SK-N-SH treated with all-trans-retinoic acid at 6 μM for 48 hours (cell line): ENCODE measurements around the gene TMEM33.

Experiments
- ARNTL ChIP-seq: fragments of 450-650 bp; formaldehyde crosslinking; IDR thresholded peaks from 2 replicates; pipeline ENCODE4 v1.5.0; 2020; ENCODE audit warnings: low read depth, mild to moderate bottlenecking, moderate library complexity, borderline replicate concordance
- BACH2 ChIP-seq: fragments of 250-450 bp; sonication (Bioruptor Pico); IDR thresholded peaks from 2 replicates; pipeline ENCODE4 v1.9.0; 2021; ENCODE audit warnings: mild to moderate bottlenecking, borderline replicate concordance
- GLIS3 ChIP-seq: fragments of 250-450 bp; sonication (Bioruptor Pico); IDR thresholded peaks from 2 replicates; pipeline ENCODE4 v1.5.0; 2020; ENCODE audit warnings: mild to moderate bottlenecking, moderate library complexity
- PPARA ChIP-seq: fragments of 250-450 bp; sonication (Bioruptor Pico); IDR thresholded peaks from 2 replicates; pipeline ENCODE4 v1.5.0; 2020; ENCODE audit warnings: mild to moderate bottlenecking, borderline replicate concordance
- TOX ChIP-seq: fragments of 250-450 bp; sonication (Bioruptor Pico); IDR thresholded peaks from 2 replicates; pipeline ENCODE4 v1.8.0; 2021; ENCODE audit warnings: mild to moderate bottlenecking, moderate library complexity, borderline replicate concordance
- ZFP3 ChIP-seq: fragments of 250-450 bp; sonication (Bioruptor Pico); IDR thresholded peaks from 2 replicates; pipeline ENCODE4 v1.5.0; 2020; ENCODE audit warnings: mild to moderate bottlenecking, moderate library complexity
- ZFP30 ChIP-seq: fragments of 450-650 bp; formaldehyde crosslinking; IDR thresholded peaks from 2 replicates; pipeline ENCODE4 v1.5.0; 2022; ENCODE audit warnings: mild to moderate bottlenecking, moderate library complexity
- ZNF565 ChIP-seq: fragments of 450-650 bp; formaldehyde crosslinking; conservative IDR thresholded peaks from 2 replicates; pipeline ENCODE4 v1.5.0; 2020; ENCODE audit warnings: low read depth, mild to moderate bottlenecking, moderate library complexity
- ZNF70 ChIP-seq: fragments of 450-650 bp; formaldehyde crosslinking; IDR thresholded peaks from 2 replicates; pipeline ENCODE4 v1.5.0; 2020; ENCODE audit warnings: mild to moderate bottlenecking, moderate library complexity
- ZNF8 ChIP-seq: fragments of 450-650 bp; formaldehyde crosslinking; IDR thresholded peaks from 2 replicates; pipeline ENCODE4 v1.5.0; 2020; ENCODE audit warnings: mild to moderate bottlenecking, moderate library complexity
- TF ChIP-seq, protein P1 (sequence below): fragments of 250-450 bp; sonication (Bioruptor Pico); IDR thresholded peaks from 2 replicates; pipeline ENCODE4 v1.8.0; 2020; ENCODE audit warnings: mild to moderate bottlenecking, moderate library complexity, borderline replicate concordance
- TF ChIP-seq, protein P2 (sequence below): fragments of 250-450 bp; sonication (Bioruptor Pico); IDR thresholded peaks from 2 replicates; pipeline ENCODE4 v1.5.1; 2020; ENCODE audit warnings: low read depth, mild to moderate bottlenecking, moderate library complexity

DNA sequence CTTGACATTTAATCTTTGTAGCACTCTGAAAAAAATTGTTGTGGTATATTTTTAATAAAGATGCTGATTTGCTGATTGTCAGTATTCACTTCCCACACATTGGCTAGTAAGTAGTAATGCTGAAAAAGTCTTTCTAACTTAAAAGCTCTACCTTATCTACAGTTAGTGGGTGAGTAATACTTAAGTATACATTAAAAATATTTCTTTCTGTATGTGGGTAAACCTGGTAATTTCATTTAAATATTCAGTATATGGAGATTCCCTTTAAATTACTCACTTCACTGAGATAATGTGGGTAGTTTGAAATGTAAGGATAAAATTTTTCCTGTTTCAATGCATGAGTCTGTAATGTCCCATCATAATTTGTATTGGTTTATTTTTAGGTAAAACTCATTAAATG, 5.6 kb downstream of the TMEM33 start:
- TF ChIP-seq ZNF70 (CRISPR knock-in tag) (no peak), ARNTL (no peak), ZFP30 (CRISPR knock-in tag) (no peak), BACH2 (CRISPR knock-in tag) (no peak), ZNF565 (CRISPR knock-in tag) (no peak), TOX (CRISPR knock-in tag) (no peak), PPARA (CRISPR knock-in tag) (no peak), GLIS3 (no peak), ZNF8 (CRISPR knock-in tag) (no peak), ZFP3 (CRISPR knock-in tag) (no peak)
- TF ChIP-seq, protein P1, sequence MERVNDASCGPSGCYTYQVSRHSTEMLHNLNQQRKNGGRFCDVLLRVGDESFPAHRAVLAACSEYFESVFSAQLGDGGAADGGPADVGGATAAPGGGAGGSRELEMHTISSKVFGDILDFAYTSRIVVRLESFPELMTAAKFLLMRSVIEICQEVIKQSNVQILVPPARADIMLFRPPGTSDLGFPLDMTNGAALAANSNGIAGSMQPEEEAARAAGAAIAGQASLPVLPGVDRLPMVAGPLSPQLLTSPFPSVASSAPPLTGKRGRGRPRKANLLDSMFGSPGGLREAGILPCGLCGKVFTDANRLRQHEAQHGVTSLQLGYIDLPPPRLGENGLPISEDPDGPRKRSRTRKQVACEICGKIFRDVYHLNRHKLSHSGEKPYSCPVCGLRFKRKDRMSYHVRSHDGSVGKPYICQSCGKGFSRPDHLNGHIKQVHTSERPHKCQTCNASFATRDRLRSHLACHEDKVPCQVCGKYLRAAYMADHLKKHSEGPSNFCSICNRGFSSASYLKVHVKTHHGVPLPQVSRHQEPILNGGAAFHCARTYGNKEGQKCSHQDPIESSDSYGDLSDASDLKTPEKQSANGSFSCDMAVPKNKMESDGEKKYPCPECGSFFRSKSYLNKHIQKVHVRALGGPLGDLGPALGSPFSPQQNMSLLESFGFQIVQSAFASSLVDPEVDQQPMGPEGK (CRISPR knock-in tag): no peak
- TF ChIP-seq, protein P2, sequence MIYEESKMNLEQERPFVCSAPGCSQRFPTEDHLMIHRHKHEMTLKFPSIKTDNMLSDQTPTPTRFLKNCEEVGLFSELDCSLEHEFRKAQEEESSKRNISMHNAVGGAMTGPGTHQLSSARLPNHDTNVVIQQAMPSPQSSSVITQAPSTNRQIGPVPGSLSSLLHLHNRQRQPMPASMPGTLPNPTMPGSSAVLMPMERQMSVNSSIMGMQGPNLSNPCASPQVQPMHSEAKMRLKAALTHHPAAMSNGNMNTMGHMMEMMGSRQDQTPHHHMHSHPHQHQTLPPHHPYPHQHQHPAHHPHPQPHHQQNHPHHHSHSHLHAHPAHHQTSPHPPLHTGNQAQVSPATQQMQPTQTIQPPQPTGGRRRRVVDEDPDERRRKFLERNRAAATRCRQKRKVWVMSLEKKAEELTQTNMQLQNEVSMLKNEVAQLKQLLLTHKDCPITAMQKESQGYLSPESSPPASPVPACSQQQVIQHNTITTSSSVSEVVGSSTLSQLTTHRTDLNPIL (CRISPR knock-in tag): no peak
